DMS 273 (cell line): ENCODE data around the gene ATP2C1.
"Not testable (repeated sequence)": the region's sequence is repeated elsewhere in the genome, so short reads cannot be mapped to it uniquely, and the experiment has no call there.

ENCODE experiments used
- DNase-seq: peaks from one replicate; lab custom pipeline; 2025; ENCODE audit not compliant: unreplicated experiment; lab: John Stamatoyannopoulos, UW

ATP2C1 gene

DNA sequence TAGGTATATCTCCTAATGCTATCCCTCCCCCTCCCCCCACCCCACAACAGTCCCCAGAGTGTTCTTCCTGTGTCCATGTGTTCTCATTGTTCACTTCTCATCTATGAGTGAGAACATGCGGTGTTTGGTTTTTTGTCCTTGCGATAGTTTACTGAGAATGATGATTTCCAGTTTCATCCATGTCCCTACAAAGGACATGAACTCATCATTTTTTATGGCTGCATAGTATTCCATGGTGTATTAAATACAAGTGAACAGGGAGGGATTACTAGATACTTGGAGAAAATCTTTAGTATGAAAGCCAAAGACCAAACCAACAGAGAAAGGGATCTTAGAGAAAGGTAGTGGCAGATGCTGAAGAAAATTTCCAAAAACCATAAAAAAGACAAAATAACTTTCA, 78.7 kb downstream of the ATP2C1 start:
- not testable (repeated sequence) for DNase-seq

DNA sequence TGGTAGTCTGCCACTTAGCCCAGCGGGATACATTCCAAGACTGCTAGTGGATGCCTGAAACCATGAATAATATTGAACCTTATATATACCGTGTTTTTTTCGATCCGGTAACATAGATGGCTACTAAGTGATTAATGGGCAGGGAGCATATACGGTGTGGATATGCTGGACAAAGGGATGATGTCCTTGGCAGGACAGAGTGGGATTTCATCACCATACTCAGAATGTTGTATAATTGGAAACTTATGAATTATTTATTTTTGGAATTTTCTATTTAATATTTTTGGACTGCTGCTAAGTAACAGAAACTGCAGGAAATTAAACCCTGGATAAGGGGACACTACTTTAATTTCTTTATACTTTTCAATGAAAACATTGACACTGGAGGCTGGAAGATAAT, 79.5 kb downstream of the ATP2C1 start:
- no peak for DNase-seq

DNA sequence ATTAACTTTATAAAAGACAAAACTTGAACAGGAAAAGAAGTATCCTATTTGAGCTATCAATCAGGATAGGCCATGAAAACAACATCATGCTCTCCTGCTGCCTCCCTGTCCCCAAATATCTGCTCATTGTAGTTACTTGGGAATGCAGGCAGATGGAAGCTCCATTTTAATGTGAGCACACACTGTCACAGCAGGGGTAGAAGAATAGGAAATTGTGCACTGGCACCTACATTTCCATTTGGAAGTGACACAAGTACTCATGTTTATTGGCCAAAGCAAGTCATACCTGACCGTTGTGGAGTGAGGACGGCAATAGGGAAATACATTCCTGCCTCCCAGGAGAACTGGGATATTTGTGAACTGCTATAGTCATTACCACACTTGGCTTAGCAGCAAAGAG, 80.3 kb downstream of the ATP2C1 start:
- DNase-seq = no peak

DNA sequence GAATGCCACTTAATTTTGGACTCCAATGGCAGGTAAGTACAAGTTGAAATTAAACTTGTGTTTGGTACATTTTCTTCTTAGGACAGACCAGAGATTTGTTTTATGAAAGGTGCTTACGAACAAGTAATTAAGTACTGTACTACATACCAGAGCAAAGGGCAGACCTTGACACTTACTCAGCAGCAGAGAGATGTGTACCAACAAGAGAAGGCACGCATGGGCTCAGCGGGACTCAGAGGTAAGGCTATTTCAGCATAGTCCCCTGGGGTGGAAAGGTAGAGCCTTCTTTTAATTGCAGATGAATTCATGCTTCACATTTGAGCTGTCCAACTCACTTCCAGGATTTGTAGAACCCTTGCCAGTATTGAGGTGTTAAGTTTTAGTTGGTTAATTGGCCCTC, 81.4 kb downstream of the ATP2C1 start:
- DNase-seq = no peak

DNA sequence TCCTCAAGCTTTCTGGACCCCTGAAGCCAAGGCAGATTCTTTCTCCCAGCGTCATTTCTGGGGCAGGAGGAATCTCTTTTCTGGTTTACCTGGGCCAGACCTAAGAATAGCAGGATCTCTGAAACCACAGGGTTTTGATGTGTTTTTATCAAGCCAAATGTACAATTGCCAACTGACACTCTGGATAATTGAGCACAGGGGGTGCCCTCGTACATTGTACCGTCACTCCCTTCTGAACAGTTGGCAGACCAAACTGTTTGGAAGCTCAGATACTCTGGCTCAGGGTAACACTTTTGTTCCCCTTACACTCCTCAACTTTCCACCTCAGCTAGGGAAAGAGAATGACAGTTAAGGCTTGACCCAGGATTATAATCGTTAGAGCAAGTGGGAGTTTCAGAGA, 82.8 kb downstream of the ATP2C1 start:
- DNase-seq = no peak

DNA sequence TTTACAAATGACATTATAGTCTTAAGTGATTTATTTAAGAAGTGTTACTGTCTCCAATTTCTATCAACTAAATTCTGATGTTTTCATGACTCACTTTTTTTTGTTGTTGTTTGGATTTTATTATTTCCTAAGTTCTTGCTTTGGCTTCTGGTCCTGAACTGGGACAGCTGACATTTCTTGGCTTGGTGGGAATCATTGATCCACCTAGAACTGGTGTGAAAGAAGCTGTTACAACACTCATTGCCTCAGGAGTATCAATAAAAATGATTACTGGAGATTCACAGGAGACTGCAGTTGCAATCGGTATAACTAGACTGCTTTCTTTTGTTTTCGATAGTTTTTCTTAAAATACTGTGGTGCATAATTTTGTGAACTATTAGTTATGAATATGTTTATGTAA, 85.2 kb downstream of the ATP2C1 start:
- DNase-seq = no peak

DNA sequence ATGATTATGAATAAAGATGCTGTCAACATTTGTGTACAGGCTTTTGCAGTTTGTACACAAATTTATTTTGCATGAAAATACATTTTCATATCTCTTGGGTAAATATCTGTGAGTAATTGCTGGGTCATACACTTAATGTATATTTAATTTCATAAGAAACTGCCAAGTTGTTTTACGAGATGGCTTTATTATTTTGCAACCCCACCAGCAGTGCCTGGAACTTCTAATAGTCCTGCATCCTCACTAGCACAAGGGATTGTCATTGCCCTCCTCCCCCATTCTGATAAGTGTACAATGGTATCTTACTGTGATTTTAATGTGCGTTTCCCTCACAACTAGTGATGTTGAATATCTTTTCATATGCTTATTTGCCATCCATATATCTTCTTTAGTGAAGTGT, 87.6 kb downstream of the ATP2C1 start:
- DNase-seq = no peak

DNA sequence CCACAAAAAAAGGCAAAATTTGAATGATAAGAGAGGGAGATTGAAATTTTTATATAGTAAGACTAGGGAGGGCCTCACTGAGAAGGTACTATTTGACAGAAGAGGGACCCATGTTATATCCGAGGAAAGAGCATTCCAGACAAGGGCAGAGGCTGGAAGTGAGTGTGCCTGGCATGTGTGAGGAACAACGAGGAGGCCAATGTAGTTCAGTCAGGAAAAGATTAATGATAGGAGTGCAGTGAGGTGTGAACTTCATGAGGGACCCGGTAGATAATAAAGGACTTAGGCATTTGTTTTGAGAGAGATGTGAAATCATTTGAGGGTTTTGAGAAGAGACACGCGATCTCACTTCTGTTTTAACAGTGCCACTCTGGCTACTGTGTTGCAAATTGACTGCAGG, 96.4 kb downstream of the ATP2C1 start:
- DNase-seq = no peak

DNA sequence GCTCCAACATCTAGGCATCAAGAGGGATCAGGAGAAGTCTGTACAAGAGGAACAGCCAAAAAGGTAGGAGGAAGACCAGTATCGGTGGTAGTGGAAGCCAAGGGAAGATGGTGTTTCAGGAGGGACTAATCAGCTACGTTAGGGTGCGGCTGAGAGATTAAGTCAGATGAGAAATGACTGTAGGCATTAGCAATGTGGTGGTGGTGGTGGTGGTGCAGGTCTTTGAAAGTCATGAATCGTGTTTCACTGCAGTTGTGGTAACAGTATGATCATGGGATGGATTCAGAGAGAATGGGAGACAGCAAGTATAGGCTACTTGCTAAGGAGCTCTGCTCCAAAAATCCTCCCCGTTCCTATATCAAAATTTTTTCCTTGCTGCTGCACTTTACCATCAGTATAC, 97.2 kb downstream of the ATP2C1 start:
- DNase-seq = no peak

DNA sequence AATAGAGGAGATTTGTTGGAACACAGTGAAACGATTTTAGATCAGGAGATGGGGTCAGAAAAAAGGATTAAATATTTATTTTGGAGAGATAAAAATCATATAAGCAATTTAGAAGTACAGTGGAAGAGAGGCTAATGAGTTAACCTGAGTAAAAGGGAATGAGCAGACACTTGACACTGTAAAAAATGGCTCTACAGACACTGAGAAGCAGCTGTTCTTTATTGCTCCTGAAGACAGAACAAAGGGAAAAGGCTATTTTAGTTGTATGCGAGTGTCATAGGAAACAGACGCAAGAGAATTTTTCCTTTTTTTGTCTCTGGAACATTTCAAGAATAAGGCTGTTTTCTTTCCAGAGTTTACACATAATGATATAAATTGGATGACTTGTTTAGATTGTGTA, 98.5 kb downstream of the ATP2C1 start:
- no peak for DNase-seq

DNA sequence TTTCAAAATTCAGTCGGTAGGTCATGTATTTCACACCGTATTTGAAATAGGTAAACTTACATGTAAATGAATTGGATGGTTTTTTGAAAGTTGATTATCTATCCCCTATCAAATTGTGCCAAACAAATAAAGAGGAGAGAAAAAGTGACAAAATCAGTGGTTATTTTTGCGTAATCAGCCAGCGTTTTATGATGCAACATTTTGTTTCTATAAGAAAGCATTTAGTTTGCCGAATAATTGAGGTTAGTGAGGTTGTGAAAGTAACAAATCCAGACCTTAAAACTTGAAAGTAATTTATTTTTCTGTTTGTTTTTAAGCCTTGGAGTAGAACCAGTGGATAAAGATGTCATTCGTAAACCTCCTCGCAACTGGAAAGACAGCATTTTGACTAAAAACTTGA, 103.4 kb downstream of the ATP2C1 start:
- DNase-seq = no peak

DNA sequence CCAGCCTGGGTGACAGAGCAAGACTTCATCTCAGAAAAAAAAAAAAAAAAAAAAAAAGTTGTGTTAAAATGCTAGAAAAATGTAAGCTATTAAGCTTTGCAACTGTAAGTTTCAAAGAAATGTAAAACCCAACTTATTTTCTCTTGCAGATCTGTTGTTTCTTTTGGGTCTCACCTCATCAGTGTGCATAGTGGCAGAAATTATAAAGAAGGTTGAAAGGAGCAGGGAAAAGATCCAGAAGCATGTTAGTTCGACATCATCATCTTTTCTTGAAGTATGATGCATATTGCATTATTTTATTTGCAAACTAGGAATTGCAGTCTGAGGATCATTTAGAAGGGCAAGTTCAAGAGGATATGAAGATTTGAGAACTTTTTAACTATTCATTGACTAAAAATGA, 107.2 kb downstream of the ATP2C1 start:
- DNase-seq = no peak

DNA sequence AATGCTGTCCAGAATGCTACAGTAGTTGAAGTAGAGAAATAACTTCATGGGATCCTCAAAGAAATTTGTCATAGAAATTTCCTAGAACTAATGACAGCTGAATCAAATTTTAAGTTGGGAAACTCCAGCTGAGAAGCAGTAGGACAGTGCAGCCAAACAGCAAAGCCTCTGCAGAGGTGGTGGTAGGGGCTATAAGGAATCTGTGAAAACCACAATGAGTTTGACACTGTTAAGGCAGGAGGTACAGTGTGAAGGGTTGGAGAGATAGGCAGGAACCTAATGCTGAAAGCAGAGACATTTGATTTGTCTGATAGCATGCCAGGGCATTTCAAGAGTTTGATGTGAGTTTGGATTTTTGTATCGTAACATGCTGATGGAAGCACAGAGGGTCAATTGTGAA, 110.7 kb downstream of the ATP2C1 start:
- DNase-seq = no peak

DNA sequence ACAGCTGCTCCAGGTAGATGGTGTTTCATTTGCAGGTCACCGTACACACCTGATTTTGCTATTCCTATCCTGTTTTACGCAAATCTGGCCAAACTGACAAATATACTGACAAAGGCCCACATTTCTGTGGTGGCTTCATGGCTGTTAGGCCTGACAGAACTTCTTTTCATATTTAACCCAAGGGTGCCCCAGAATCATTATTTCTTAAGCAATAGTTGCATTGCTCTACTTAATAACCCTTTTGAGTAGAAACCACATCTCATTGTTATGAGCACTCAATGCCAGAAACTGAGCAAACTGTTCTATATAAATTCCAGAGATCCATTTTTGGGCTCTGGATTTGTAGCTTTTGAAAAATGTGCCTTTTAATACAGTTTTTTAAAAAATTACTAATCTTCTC, 113.4 kb downstream of the ATP2C1 start:
- DNase-seq = no peak

DNA sequence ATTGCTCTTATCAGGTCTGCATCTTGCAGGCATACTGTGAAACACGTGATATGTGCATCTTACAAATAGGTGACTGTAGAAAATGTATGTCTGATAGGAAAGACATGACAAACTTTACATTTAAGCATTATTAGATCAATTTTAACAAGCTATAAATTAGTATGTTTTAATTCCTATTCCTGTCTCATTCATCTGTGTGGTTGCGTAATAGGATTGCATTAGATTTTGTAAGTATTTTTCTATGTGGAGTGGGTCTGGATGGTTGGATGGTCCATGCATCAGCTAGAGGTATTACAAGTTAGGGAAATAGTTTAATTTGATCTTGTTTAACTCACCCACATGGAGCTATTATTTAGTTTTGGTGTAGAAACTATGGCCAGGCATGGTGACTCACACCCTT, 113.9 kb downstream of the ATP2C1 start:
- no peak for DNase-seq

DNA sequence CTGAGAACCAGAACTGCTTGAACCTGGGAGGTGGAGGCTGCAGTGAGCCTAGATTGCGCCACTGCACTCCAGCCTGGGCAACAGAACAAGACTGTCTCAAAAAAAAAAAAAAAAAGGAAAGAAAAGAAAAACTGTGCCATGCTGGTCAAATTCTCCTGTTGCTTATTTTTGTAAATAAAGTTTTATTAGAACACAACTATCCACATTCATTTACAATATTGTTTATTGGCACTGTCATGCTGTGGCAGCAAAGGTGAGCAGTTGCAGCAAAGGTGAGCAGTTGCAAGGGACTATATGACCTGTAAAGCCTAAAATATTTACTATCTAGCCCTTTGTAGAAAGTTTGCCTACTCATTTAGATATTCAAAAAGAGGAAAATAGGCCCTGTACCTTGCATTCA, 114.4 kb downstream of the ATP2C1 start:
- no peak for DNase-seq

DNA sequence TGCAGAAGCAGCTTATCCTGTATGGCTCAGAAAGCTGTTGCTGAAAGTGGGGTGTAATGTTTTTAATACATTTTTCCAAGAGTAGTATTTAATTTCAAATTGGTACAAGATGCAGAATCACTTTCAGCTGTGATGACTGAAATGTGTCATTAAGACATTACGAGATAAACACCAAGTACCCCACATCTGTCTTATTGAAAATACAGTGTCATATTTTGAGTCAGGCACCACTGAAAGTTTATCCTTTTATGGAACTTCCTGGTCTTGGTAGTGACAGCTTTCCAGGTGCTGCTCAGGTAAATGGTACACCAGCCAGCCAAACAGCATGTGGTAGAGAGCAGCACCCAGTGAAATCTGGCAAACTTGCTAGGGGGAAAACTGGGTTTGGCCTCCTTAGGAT, 115.8 kb downstream of the ATP2C1 start:
- DNase-seq = no peak

DNA sequence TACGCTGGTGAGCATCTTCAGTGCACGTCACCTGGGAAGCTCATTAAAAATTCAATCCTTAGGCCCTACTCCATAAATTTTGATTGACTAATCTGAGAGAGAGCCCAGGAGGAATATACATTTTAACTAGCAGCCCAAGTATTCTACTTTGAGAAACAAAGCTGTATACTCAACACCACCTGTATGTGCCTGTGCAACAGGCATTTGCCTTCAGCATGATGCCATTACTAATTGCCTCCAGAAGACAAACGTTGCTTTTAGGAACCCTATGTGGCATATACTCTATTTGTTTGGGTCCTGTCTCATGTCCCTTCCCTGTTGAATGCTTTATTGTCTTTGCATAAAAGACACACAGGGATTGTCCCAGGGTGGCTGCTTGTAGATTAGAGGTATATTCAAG, 125.1 kb downstream of the ATP2C1 start:
- no peak for DNase-seq

DNA sequence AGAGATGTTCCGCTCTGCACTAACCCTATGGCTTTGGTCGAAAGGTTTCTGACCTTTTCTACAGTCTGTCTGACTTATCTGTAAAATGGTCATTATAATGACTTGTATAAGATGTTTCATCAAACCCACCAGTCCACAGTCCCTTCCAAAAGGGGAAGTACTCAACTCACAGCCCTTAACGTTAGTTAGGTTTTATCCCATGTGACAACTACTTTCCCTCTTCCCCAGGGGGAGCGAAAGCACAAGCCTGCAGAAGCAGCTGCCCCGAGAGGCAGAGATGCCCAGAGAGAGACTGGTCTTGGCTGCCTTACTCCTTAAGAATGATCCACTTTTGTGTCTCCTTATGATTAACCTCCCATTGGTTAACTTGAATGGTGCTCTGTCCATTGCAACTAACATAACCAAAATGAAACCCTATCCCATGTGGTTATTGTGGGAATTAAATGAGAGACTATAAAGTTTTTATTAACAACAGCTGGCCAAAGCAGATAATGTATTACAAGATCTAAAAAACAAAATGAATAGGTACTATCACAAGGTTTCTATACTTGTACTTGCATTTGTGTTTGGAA, 126.3 kb downstream of the ATP2C1 start:
- DNase-seq = no peak

DNA sequence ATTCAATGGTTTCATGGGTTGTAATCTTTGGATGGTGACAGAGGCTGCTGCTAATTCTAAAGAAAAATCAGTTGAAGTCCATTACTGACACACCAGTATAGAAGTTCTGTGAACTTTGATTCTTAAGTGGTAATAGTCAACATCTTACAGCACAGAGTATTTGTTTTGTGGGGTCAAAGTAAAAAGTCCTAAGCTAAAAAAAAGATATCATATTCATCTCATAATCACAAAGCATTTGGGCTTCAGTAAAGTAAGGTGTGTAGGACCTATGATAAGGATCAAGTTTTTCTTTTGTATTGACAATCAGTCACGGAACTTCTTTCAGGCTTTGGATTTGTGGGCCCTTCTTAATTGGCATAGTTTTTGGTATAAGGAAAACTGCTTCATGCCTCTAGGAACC, 131.7 kb downstream of the ATP2C1 start:
- no peak for DNase-seq

DNA sequence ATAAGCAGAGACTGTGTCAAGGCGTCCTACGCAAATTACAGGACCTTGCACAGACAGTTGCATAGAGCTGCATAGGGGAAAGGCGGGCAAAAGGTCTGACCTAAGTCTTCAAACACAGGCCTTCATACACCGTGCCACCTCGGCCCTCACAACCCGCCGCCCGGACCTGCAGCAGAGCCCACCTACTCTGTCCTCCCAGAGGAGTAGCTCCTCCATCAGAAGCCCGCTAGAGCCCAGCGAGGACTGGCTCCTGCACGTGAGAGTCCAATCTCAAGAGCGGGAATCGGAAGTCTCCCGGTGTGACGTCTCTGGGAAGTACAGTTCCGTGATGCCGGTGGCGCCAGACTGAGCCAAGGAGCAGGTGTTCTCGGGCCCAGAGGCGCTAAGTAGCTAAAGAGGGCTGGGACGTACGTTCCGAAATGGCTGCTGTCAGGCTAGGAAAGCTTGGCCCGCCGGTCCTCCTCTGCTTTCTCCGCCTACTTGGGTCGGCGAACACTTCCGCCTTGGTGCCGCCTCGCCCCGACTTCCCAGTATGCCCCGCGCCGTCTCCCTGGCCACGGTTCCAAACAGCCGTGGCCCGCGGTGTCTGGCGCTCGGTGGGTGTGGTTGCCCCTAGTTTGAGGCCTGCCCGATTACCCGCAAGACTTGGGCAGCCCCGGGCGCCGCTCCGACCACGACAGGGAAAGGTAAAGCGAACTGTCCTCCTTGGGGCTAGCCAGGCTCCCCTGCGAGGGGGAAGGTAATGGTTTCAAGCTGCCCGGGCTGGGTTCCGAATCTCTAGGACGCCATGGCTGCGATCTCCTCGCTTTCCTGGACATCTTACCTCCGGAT, 132.7 kb downstream of the ATP2C1 start, which contains the start of the genes ASTE1 and NEK11:
Gene ASTE1, minus strand, starts transcription at position 505 of the 831 bp plus-strand sequence. CDS start 1,519 bp downstream, outside the sequence.
Gene NEK11, plus strand, starts transcription at position 557 of the 831 bp plus-strand sequence. CDS start 2,832 bp downstream, outside the sequence.
- peak; percentile 95 for DNase-seq

DNA sequence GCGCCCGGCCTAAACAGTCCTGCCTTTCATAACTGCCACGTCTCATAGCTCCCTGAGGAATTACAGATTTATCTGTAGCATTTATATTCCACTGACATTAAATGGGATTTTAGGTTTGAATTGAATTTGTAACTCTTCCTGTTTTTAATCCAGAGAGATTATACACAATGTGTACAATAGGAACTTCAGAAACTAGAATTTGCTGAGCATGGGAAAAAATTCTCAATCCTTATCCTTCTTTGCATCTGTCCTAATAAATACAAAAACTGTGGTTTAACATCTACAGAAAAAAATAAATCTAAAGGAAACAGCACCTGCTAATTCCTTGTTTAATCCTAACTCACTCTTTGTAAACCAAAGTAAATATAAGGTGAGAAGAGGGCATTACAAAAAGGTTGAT, 135.0 kb downstream of the ATP2C1 start:
- DNase-seq = no peak

DNA sequence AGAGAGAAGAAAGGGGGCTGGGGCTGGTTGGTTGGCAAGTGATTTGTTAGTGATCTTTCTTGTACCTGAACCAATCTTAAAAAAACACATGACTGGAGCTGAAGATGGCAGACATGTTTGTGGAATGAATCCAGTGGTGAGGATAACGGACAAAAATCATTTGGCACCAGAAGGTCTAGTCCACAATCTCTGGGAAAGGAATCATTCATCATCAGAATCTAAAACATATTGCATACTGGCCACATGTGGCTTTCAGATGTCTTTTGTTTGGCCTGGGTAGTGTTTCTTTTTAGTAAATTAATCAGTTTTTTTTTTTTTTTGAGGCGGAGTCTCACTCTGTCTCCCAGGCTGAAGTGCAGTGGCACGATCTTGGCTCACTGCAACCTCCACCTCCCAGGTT, 137.8 kb downstream of the ATP2C1 start:
- DNase-seq = no peak
